Kidney (tissue), 14 donors: ENCODE results near the gene PRKAG2. TPM values are rescaled to one million over a fixed set of nuclear protein-coding genes. Genes with fewer than 3 reads are reported as not detected.

Source experiments
- DNase-seq, 5 donors: peaks; one replicate each; pipeline ENCODE4 v3.0.0-alpha.2; 2013 to 2020
- FAIRE-seq: peaks from 2 replicates; lab custom pipeline; 2012; peaks lifted over from hg19 to GRCh38; lab: Jason Lieb, UNC
- H3K27ac ChIP-seq, 2 donors: one replicate each; pipeline ENCODE4 v1.7.0; 2013; ENCODE audit warnings: low read depth in 2 of 2, low read length in 2 of 2, inconsistent platforms in 1 of 2
- H3K27me3 ChIP-seq: one replicate; pipeline ENCODE4 v1.7.1; 2013; ENCODE audit warnings: low read length, inconsistent platforms; ENCODE audit not compliant: control insufficient read depth, insufficient read depth
- H3K36me3 ChIP-seq, 3 donors: one replicate each; pipeline versions ENCODE4 v1.7.0 to v1.7.1; 2013; ENCODE audit warnings: low read length in 3 of 3, control low read depth in 1 of 3, inconsistent platforms in 1 of 3; ENCODE audit not compliant: insufficient read depth in 3 of 3, control insufficient read depth in 2 of 3
- H3K4me1 ChIP-seq, 3 donors: one replicate each; pipeline versions ENCODE4 v1.7.0 to v1.7.1; 2013; ENCODE audit warnings: low read length in 3 of 3, inconsistent platforms in 1 of 3, low read depth in 1 of 3; ENCODE audit not compliant: control insufficient read depth in 2 of 3, insufficient read depth in 2 of 3
- H3K4me3 ChIP-seq, 3 donors: one replicate each; pipeline versions ENCODE4 v1.7.0 to v1.8.1; 2013; ENCODE audit warnings: low read length in 3 of 3, control low read depth in 1 of 3, inconsistent platforms in 1 of 3
- H3K9ac ChIP-seq, 3 donors: one replicate each; pipeline versions ENCODE4 v1.7.0 to v1.7.1; 2013; ENCODE audit warnings: low read length in 3 of 3, control low read depth in 1 of 3, inconsistent platforms in 1 of 3
- H3K9me3 ChIP-seq, 3 donors: one replicate each; pipeline versions ENCODE4 v1.7.0 to v1.7.1; 2013; ENCODE audit warnings: low read length in 3 of 3, control low read depth in 1 of 3, inconsistent platforms in 1 of 3; ENCODE audit not compliant: control insufficient read depth in 2 of 3, insufficient read depth in 1 of 3
- intact Hi-C: fragments of 100-400 bp; cut with DNase I; formaldehyde crosslinking; loops from one replicate; pipeline ENCODE4 v1.11.1; 2022
- polyA plus RNA-seq: library from polyadenylated mRNA; stranded (reverse); fragments of 350-450 nt; fragmentation: Illumina TruSeq; extraction: RNeasy Lipid Tissue Mini Kit (QIAGEN cat#74804); gene quantifications from one replicate; pipeline ENCODE4 v1.2.3, GENCODE V29; 2014; ENCODE audit warnings: low read depth, low replicate concordance; ENCODE audit not compliant: insufficient read depth
- total RNA-seq: library from RNA; stranded (reverse); fragmentation: NEBNext Ultra II Directional; extraction: Animal tissue kit (Norgen Biotek cat#: 25700); gene quantifications from one replicate; pipeline ENCODE4 v1.2.1, GENCODE V29; 2021
- TF ChIP-seq, protein P1 (sequence below): IDR thresholded peaks from 3 replicates; pipeline ENCODE4 v1.5.1; 2012; ENCODE audit warnings: mild to moderate bottlenecking, moderate library complexity, borderline replicate concordance; ENCODE audit not compliant: insufficient read depth; ENCODE audit errors: extremely low read depth
- donor health status: control.
- donor health status: control.
- donor health status: control.
- donor health status: control.
- donor health status: control.
- donor health status: DM: yes; HTN: yes; CAD: no.
- donor health status: Normal renal cell carcinoma (clear cell type).

Gene PRKAG2
- total and polyA plus RNA-seq, 2 donors from 2014 or later = 40.7 to 40.9 TPM

DNA sequence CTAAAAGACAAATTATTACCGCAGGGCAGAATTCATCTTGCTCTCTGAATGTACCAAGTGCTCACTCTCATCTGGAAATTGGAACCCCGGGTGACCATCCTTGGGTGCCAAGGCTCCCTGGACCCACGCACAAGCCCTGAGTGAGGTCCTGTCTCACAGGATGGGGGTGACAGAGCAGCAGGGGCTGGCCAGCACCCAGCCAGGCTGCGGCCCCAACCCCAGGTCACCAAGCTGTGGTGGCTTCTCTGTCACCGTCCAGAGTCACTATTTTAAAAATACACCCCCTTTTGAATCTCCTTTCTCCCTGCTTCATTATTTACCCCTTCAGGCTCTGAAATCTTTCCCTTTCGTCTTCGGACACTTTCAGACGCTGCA lies 148.6 kb downstream of the PRKAG2 start:
- TF ChIP-seq, protein P1, sequence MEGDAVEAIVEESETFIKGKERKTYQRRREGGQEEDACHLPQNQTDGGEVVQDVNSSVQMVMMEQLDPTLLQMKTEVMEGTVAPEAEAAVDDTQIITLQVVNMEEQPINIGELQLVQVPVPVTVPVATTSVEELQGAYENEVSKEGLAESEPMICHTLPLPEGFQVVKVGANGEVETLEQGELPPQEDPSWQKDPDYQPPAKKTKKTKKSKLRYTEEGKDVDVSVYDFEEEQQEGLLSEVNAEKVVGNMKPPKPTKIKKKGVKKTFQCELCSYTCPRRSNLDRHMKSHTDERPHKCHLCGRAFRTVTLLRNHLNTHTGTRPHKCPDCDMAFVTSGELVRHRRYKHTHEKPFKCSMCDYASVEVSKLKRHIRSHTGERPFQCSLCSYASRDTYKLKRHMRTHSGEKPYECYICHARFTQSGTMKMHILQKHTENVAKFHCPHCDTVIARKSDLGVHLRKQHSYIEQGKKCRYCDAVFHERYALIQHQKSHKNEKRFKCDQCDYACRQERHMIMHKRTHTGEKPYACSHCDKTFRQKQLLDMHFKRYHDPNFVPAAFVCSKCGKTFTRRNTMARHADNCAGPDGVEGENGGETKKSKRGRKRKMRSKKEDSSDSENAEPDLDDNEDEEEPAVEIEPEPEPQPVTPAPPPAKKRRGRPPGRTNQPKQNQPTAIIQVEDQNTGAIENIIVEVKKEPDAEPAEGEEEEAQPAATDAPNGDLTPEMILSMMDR = no peak
- Histone ChIP-seq H3K4me3 (no peak overlapping the region), H3K36me3 (no peaks in the 10 kb centered on the region), H3K9me3 (no peaks in the 10 kb centered on the region), H3K27ac (no peak overlapping the region), H3K4me1 (peaks cover 0 to 6% (median 0%) of the 10 kb centered on the region in 3 donors), H3K9ac (no peak overlapping the region), H3K27me3 (no peaks in the 10 kb centered on the region)
- intact Hi-C loops = no loop called here
- FAIRE-seq = no peak
- DNase-seq = peak in 1 of 5 donors; percentile 37

DNA sequence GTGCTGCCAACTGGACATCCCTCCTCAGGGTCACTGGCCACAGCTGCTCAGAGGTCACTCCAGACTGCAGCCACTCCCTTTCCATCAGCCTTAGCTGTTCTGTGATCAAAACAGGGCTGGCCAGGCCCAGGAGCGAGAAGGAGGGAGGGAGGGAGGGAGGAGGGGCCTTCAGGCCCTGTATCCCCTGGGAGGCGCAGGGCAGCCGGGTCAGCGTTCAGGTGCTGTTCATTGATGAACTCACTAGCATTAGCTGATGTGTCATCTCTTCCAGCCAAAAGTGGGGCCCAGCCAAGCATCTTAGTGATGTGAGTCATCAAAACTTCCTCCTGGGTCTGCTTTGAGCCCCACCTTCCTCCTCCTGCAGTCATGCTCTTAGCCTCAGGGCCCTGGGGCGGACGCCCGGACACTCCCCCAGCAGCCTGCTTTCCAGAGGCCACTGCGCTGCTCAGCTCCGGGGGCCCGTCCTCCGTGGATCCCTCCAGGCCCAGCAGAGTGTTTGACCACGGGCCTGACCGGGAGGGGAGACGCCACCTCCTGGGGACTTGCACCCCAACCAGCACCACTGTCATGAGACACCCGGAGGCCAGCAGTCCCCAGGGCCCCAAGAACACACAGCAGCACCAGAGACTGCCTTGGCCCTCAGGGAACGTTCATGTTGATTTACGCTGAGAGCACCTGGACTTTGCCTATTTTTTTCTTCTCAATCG lies 149.2 kb downstream of the PRKAG2 start:
- H3K9me3 ChIP-seq = no peaks in the 10 kb centered on the region
- peaks cover 0 to 6% (median 0%) of the 10 kb centered on the region in 3 donors for H3K4me1 ChIP-seq
- TF ChIP-seq, protein P1 = no peak
- FAIRE-seq (no peak), DNase-seq (peak in 2 of 5 donors; percentile 46 to 93)
- no peak overlapping the region for H3K9ac ChIP-seq
- peak overlapping the region; percentile 74 to 78 for H3K27ac ChIP-seq
- no peak overlapping the region for H3K4me3 ChIP-seq
- H3K36me3 ChIP-seq = no peaks in the 10 kb centered on the region
- no peaks in the 10 kb centered on the region for H3K27me3 ChIP-seq
- intact Hi-C loops = no loop called here

DNA sequence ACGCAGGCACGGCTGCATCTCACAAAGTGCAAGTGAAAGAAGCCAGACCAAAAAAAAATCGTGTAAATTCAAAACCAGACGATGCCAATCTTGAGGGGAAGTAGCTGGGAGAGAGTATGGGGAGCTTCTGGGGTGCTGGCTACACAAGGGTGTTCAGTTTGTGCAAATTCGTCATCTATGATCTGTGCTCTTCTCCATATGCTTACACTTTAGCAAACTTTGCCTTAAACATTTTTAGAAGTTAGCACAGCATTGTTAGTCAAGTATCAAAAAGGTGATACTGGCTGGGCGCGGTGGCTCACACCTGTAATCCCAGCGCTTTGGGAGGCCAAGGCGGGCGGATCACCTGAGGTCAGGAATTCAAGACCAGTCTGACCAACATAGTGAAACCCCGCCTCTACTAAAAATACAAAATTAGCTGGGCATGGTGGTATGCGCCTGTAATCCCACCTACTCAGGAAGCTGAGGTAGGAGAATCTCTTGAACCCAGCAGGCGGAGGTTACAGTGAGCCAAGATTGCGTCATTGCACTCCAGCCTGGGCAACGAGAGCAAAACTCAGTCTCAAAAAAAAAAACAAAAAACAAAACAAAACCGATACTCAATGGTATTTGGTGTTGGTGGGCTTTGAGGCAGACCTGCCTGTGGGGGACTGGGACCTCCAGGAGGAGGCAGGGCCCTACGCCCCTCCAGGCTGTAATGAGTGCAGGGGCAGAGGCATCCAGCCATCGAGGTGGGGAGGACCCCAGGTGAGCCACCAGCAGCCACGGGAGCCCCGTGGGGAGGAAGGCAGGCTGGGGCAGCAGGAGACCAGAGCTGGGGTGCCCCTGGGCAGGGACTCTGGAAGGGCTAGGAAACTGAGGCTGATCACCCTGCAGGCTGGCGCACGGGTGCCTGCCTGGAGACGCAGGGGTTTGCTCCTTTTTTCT lies 150.0 kb downstream of the PRKAG2 start:
- FAIRE-seq (no peak), DNase-seq (peak in 1 of 5 donors; percentile 72)
- H3K27ac ChIP-seq = peak overlapping the region; percentile 74 to 78
- peaks cover 0 to 6% (median 0%) of the 10 kb centered on the region in 3 donors for H3K4me1 ChIP-seq
- TF ChIP-seq, protein P1 = no peak
- no peaks in the 10 kb centered on the region for H3K36me3 ChIP-seq
- no peak overlapping the region for H3K4me3 ChIP-seq
- H3K9me3 ChIP-seq = no peaks in the 10 kb centered on the region
- no peaks in the 10 kb centered on the region for H3K27me3 ChIP-seq
- intact Hi-C loops = no loop called here
- no peak overlapping the region for H3K9ac ChIP-seq
